ENCODE results near the gene LYRM4.

The LYRM4 gene

GRCh38 chr6:5290500-5290899, 29.8 kb upstream of the LYRM4 start:
- H3K27me3 ChIP-seq (ENCODE audit: low read length): no peaks in the 10 kb centered on the region
- H3K27ac ChIP-seq (ENCODE audit: low read depth, low read length): no peak overlapping the region
- H2AFZ ChIP-seq (ENCODE audit: low read depth, low read length, severe bottlenecking): no peak overlapping the region
- no peak overlapping the region for H3K9ac ChIP-seq (ENCODE audit: low read length)
- TF ChIP-seq CTCF (IDR thresholded peaks at IDR 0.05; ENCODE audit: insufficient read depth, low read length, poor library complexity, severe bottlenecking): no peak
- no peak for TF ChIP-seq EZH2phosphoT487 (conservative IDR thresholded peaks at IDR 0.05; ENCODE audit: low read length)
- no peaks in the 10 kb centered on the region for H3K36me3 ChIP-seq (ENCODE audit: low read length)
- no peak overlapping the region for H3K4me2 ChIP-seq (ENCODE audit: low read depth, low read length, poor library complexity, severe bottlenecking)
- no peaks in the 10 kb centered on the region for H3K9me3 ChIP-seq (ENCODE audit: insufficient read depth, low read length)
- H3K79me2 ChIP-seq (ENCODE audit: insufficient read depth, low read length): peaks cover 7% of the 10 kb centered on the region; the same call in 1 of the 2 replicates
- no peak overlapping the region for H3K4me3 ChIP-seq (ENCODE audit: insufficient read depth, low read length, poor library complexity, severe bottlenecking)
- H3F3A ChIP-seq (ENCODE audit: insufficient read depth): no peaks in the 10 kb centered on the region
- peaks cover 20% of the 10 kb centered on the region for H4K20me1 ChIP-seq (ENCODE audit: low read depth, low read length)
- no peaks in the 10 kb centered on the region for H3K9me2 ChIP-seq (replicated peaks; ENCODE audit: insufficient read depth, low read length)

GRCh38 chr6:5290097-5290496, 29.3 kb upstream of the LYRM4 start:
- Histone ChIP-seq H3K27me3 (ENCODE audit: low read length) (no peaks in the 10 kb centered on the region), H3K4me3 (ENCODE audit: insufficient read depth, low read length, poor library complexity, severe bottlenecking) (no peak overlapping the region), H3F3A (ENCODE audit: insufficient read depth) (no peaks in the 10 kb centered on the region), H3K79me2 (ENCODE audit: insufficient read depth, low read length) (peaks cover 7% of the 10 kb centered on the region; the same call in 1 of the 2 replicates), H3K36me3 (ENCODE audit: low read length) (no peaks in the 10 kb centered on the region), H3K27ac (ENCODE audit: low read depth, low read length) (no peak overlapping the region), H3K9me2 (replicated peaks; ENCODE audit: insufficient read depth, low read length) (no peaks in the 10 kb centered on the region), H3K4me2 (ENCODE audit: low read depth, low read length, poor library complexity, severe bottlenecking) (no peak overlapping the region), H4K20me1 (ENCODE audit: low read depth, low read length) (peaks cover 20% of the 10 kb centered on the region), H3K9me3 (ENCODE audit: insufficient read depth, low read length) (no peaks in the 10 kb centered on the region), H2AFZ (ENCODE audit: low read depth, low read length, severe bottlenecking) (no peak overlapping the region), H3K9ac (ENCODE audit: low read length) (no peak overlapping the region)
- TF ChIP-seq EZH2phosphoT487 (conservative IDR thresholded peaks at IDR 0.05; ENCODE audit: low read length): no peak
- no peak for TF ChIP-seq CTCF (IDR thresholded peaks at IDR 0.05; ENCODE audit: insufficient read depth, low read length, poor library complexity, severe bottlenecking)

GRCh38 chr6:5287966-5288297, 27.2 kb upstream of the LYRM4 start:
- Histone ChIP-seq H3K27me3 (ENCODE audit: low read length) (no peaks in the 10 kb centered on the region), H3K4me2 (ENCODE audit: low read depth, low read length, poor library complexity, severe bottlenecking) (no peak overlapping the region), H3K79me2 (ENCODE audit: insufficient read depth, low read length) (peaks cover 7% of the 10 kb centered on the region; the same call in 1 of the 2 replicates), H3K36me3 (ENCODE audit: low read length) (no peaks in the 10 kb centered on the region), H2AFZ (ENCODE audit: low read depth, low read length, severe bottlenecking) (no peak overlapping the region), H4K20me1 (ENCODE audit: low read depth, low read length) (peaks cover 30% of the 10 kb centered on the region), H3F3A (ENCODE audit: insufficient read depth) (no peaks in the 10 kb centered on the region), H3K27ac (ENCODE audit: low read depth, low read length) (no peak overlapping the region), H3K9ac (ENCODE audit: low read length) (no peak overlapping the region), H3K4me3 (ENCODE audit: insufficient read depth, low read length, poor library complexity, severe bottlenecking) (no peak overlapping the region), H3K9me2 (replicated peaks; ENCODE audit: insufficient read depth, low read length) (no peaks in the 10 kb centered on the region), H3K9me3 (ENCODE audit: insufficient read depth, low read length) (no peaks in the 10 kb centered on the region)
- TF ChIP-seq EZH2phosphoT487 (conservative IDR thresholded peaks at IDR 0.05; ENCODE audit: low read length) (no peak), CTCF (IDR thresholded peaks at IDR 0.05; ENCODE audit: insufficient read depth, low read length, poor library complexity, severe bottlenecking) (no peak)

All from SU-DHL-6 (cell line).